Measurements from ENCODE around the gene ZNF227. TPM values are rescaled to one million over a fixed set of nuclear protein-coding genes. Genes with fewer than 3 reads are reported as not detected.

The ZNF227 gene
- total RNA-seq (2021), result 17.8 to 18.7 TPM (median 18.5 TPM) in 3 replicates
- Bru-seq, nascent RNA, result percentile 83 among the genes with signal in this experiment
- long read RNA-seq, experiment 1, partial matches to known transcripts, result 10 of 48 reads
- long read RNA-seq, experiment 1, other reads (novel, unspliced or antisense), result 25 of 48 reads
- long read RNA-seq, experiment 2, partial matches to known transcripts, result 4 of 16 reads
- long read RNA-seq, experiment 2, other reads (novel, unspliced or antisense), result 11 of 16 reads
- long read RNA-seq, experiment 3, partial matches to known transcripts, result 1 of 8 reads
- long read RNA-seq, experiment 3, other reads (novel, unspliced or antisense), result 4 of 8 reads

GRCh38 chr19:44212250-44212865, at the start of gene ZNF227:
Gene ZNF227 (plus strand): TSS chr19:44212532. CDS start chr19:44217793, 5,261 bp downstream.
- H3K27me3 Mint-ChIP-seq (ENCODE audit: low read depth), result peaks cover 7% of the 10 kb centered on the region
- ATAC-seq (peak; percentile 95), DNase-seq (ENCODE audit: low spot score) (peak; percentile 90)
- peaks cover 15% of the 10 kb centered on the region for H3K36me3 Mint-ChIP-seq
- H3K9me3 Mint-ChIP-seq, result 0 out of 2 replicates have a peak, but pooled peaks cover 9% of the 10 kb centered on the region
- peaks cover 8% of the 10 kb centered on the region for H3K4me1 Mint-ChIP-seq
- POLR2A ChIA-PET, result interaction anchor here (0.6 to 1.0 kb wide), 2 partner anchors 114 to 791 kb away, joined by 3 to 6 read pairs; no protein-coding TSS in a partner anchor
- H3K27ac Mint-ChIP-seq, result peak within 1 kb of the TSS; percentile 68
- TF ChIP-seq ARID4B (CRISPR knock-in tag; IDR thresholded peaks at IDR 0.05; ENCODE audit: borderline replicate concordance) (peak; percentile 25; the same call in 1 of the 2 replicates), TP53 (CRISPR knock-in tag; IDR thresholded peaks at IDR 0.05) (no peak), STAT6 (CRISPR knock-in tag; conservative IDR thresholded peaks at IDR 0.05; ENCODE audit: low read depth) (no peak), ETV6 (CRISPR knock-in tag; IDR thresholded peaks at IDR 0.05) (peak; percentile 75; the same call in 1 of the 2 replicates), ATF1 (CRISPR knock-in tag; IDR thresholded peaks at IDR 0.05) (no peak), ELF4 (CRISPR knock-in tag; IDR thresholded peaks at IDR 0.05; ENCODE audit: low read depth) (no peak), ZNF671 (CRISPR knock-in tag; IDR thresholded peaks at IDR 0.05) (no peak), GABPB1 (CRISPR knock-in tag; IDR thresholded peaks at IDR 0.05) (peak; percentile 19; the same call in 1 of the 2 replicates), ZNF317 (CRISPR knock-in tag; IDR thresholded peaks at IDR 0.05; ENCODE audit: borderline replicate concordance, low read depth) (no peak)
- TF ChIP-seq, protein P1, sequence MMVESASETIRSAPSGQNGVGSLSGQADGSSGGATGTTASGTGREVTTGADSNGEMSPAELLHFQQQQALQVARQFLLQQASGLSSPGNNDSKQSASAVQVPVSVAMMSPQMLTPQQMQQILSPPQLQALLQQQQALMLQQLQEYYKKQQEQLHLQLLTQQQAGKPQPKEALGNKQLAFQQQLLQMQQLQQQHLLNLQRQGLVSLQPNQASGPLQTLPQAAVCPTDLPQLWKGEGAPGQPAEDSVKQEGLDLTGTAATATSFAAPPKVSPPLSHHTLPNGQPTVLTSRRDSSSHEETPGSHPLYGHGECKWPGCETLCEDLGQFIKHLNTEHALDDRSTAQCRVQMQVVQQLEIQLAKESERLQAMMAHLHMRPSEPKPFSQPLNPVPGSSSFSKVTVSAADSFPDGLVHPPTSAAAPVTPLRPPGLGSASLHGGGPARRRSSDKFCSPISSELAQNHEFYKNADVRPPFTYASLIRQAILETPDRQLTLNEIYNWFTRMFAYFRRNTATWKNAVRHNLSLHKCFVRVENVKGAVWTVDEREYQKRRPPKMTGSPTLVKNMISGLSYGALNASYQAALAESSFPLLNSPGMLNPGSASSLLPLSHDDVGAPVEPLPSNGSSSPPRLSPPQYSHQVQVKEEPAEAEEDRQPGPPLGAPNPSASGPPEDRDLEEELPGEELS (CRISPR knock-in tag; IDR thresholded peaks at IDR 0.05), result 0 out of 2 replicates have a peak, but pooled peaks have one; percentile 34
- CTCF ChIA-PET, result interaction anchor here (0.6 to 1.0 kb wide), 5 partner anchors 48 to 677 kb away, joined by 3 to 6 read pairs (median 4); partner anchors contain the start of gene ZNF226
- H3K4me3 Mint-ChIP-seq, result peak within 1 kb of the TSS; percentile 88

DNA sequence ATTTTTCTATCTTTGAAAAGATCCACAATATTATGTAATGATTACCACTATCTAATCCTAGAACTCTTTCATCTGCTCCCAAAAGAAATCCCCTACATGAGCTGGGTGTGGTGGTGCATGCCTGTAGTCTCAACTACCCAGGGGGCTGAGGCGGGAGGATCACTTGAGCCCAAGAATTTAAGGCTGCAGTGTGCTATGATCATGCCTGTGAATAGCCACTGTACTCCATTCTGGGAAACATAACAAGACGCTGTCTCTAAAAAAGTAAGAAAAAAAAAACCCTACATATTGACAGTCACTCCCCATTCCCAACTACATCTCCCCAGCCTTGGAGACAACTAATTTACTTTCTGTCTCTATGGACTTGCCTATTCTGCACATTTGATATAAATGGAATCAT, 48.5 kb upstream of the ZNF227 start:
- Mint-ChIP-seq H3K9me3 (peaks cover 10% of the 10 kb centered on the region), H3K4me1 (peaks cover 7% of the 10 kb centered on the region), H3K27me3 (ENCODE audit: low read depth) (peaks cover 13% of the 10 kb centered on the region; the same call in 1 of the 2 replicates), H3K27ac (no peak overlapping the region), H3K4me3 (no peak overlapping the region), H3K36me3 (peaks cover 23% of the 10 kb centered on the region)
- ATAC-seq (no peak), DNase-seq (ENCODE audit: low spot score) (no peak)
- ChIA-PET CTCF (interaction anchor here (0.8 kb wide), 1 partner anchor 23 kb away, joined by 4 read pairs; no protein-coding TSS in a partner anchor), POLR2A (interaction anchor here (1.3 kb wide), 1 partner anchor 50 kb away, joined by 8 read pairs; the partner anchor contains the start of gene ZNF225)
- TF ChIP-seq ARID4B (CRISPR knock-in tag; IDR thresholded peaks at IDR 0.05; ENCODE audit: borderline replicate concordance) (no peak), ZNF532 (CRISPR knock-in tag; IDR thresholded peaks at IDR 0.05; ENCODE audit: borderline replicate concordance) (no peak), NFE2L1 (CRISPR knock-in tag; IDR thresholded peaks at IDR 0.05) (no peak)

Data from WTC11 (cell line).